HepG2 (cell line): Measurements from ENCODE around the gene TRMT2A. TPM values are rescaled to one million over a fixed set of nuclear protein-coding genes. Genes with fewer than 3 reads are reported as not detected.

Experiments used
- ARID2 ChIP-seq: sonication (generic); formaldehyde crosslinking; IDR thresholded peaks from 2 replicates; pipeline ENCODE4 v1.8.1; 2022; ENCODE audit warnings: mild to moderate bottlenecking, missing genetic modification reagents, borderline replicate concordance
- GPN1 ChIP-seq: sonication (generic); formaldehyde crosslinking; IDR thresholded peaks from 2 replicates; pipeline ENCODE4 v1.5.1; 2020; ENCODE audit warnings: missing genetic modification reagents, borderline replicate concordance
- PAWR ChIP-seq: sonication (generic); formaldehyde crosslinking; IDR thresholded peaks from 2 replicates; pipeline ENCODE4 v1.4.0; 2020; ENCODE audit warnings: missing genetic modification reagents, mild to moderate bottlenecking, borderline replicate concordance
- PCBP2 ChIP-seq: fragments of 200-400 bp; formaldehyde crosslinking; optimal IDR thresholded peaks from 2 replicates; pipeline ENCODE3; 2018; ENCODE audit warnings: low read length, low read depth; ENCODE audit not compliant: poor library complexity, severe bottlenecking
- PHF21A ChIP-seq: sonication (generic); formaldehyde crosslinking; IDR thresholded peaks from 2 replicates; pipeline ENCODE4 v1.5.0; 2020; ENCODE audit warnings: mild to moderate bottlenecking, missing genetic modification reagents
- TCF12 ChIP-seq, 2 experiments: fragments of 450-650 bp in 1 of 2; sonication (generic) in 1 of 2; formaldehyde crosslinking in 1 of 2; IDR thresholded peaks; 2 replicates each; pipeline versions ENCODE4 v1.6.1 to v1.8.0; 2017 to 2022; ENCODE audit warnings: antibody characterized with exemption in 1 of 2, mild to moderate bottlenecking in 1 of 2, missing genetic modification reagents in 1 of 2, moderate library complexity in 1 of 2
- ZFP36L1 ChIP-seq: sonication (generic); formaldehyde crosslinking; IDR thresholded peaks from 2 replicates; pipeline ENCODE4 v1.8.0; 2022; ENCODE audit warnings: mild to moderate bottlenecking, missing genetic modification reagents, moderate library complexity
- ZFP41 ChIP-seq: sonication (generic); formaldehyde crosslinking; IDR thresholded peaks from 2 replicates; pipeline ENCODE4 v1.4.0; 2020; ENCODE audit warnings: mild to moderate bottlenecking, missing genetic modification reagents, borderline replicate concordance
- ZNF337 ChIP-seq: sonication (generic); formaldehyde crosslinking; IDR thresholded peaks from 2 replicates; pipeline ENCODE4 v1.5.1; 2020; ENCODE audit warnings: missing genetic modification reagents, low read depth, mild to moderate bottlenecking, borderline replicate concordance
- ZNF768 ChIP-seq: sonication (generic); formaldehyde crosslinking; IDR thresholded peaks from 2 replicates; pipeline ENCODE4 v1.4.0; 2020; ENCODE audit warnings: missing genetic modification reagents
- ZNF782 ChIP-seq: sonication (generic); formaldehyde crosslinking; IDR thresholded peaks from 2 replicates; pipeline ENCODE4 v1.4.0; 2020; ENCODE audit warnings: missing genetic modification reagents, mild to moderate bottlenecking, borderline replicate concordance
- ZNF83 ChIP-seq: sonication (generic); formaldehyde crosslinking; IDR thresholded peaks from 2 replicates; pipeline ENCODE4 v1.4.0; 2020; ENCODE audit warnings: missing genetic modification reagents, mild to moderate bottlenecking, borderline replicate concordance
- polyA plus RNA-seq, 8 experiments: library from polyadenylated mRNA; depleted of rRNA in 3 of 8; stranded (reverse) in 7 of 8; unstranded in 1 of 8; fragments of >200 nt; fragmentation: Illumina TruSeq in 4 of 8; extraction: Trizol in 4 of 8; gene quantifications; 2 replicates each; pipeline versions ENCODE4 v1.2.1 to v1.2.3, GENCODE V29; 2011 to 2016; ENCODE audit warnings: low read depth in 4 of 8, missing spikeins in 1 of 8, mixed read lengths in 1 of 8; ENCODE audit not compliant: insufficient read depth in 1 of 8
- total RNA-seq, 5 experiments: library from RNA; depleted of rRNA; stranded (reverse); fragments of >200 nt; fragmentation: Illumina TruSeq; extraction: Trizol; gene quantifications; 2 replicates each; pipeline ENCODE4 v1.2.3, GENCODE V29; 2016; ENCODE audit warnings: low read depth in 1 of 5
- TF ChIP-seq, protein P1 (sequence below): IDR thresholded peaks from 2 replicates; pipeline ENCODE4 v1.6.1; 2012; ENCODE audit warnings: inconsistent platforms
- TF ChIP-seq, protein P2 (sequence below): sonication (generic); formaldehyde crosslinking; IDR thresholded peaks from 2 replicates; pipeline ENCODE4 v1.5.1; 2020; ENCODE audit warnings: missing genetic modification reagents, mild to moderate bottlenecking, borderline replicate concordance
- TF ChIP-seq, protein P3 (sequence below): sonication (generic); formaldehyde crosslinking; IDR thresholded peaks from 2 replicates; pipeline ENCODE4 v1.4.0; 2020; ENCODE audit warnings: mild to moderate bottlenecking, missing genetic modification reagents
- TF ChIP-seq, protein P4 (sequence below): sonication (generic); formaldehyde crosslinking; IDR thresholded peaks from 2 replicates; pipeline ENCODE4 v1.4.0; 2020; ENCODE audit warnings: mild to moderate bottlenecking, missing genetic modification reagents

The TRMT2A gene
- total and polyA plus RNA-seq, 2 of the 13 experiments (the other 11 are each of a cell fraction or from before 2014, with no cell fraction given) = 24.0 to 30.3 TPM

DNA sequence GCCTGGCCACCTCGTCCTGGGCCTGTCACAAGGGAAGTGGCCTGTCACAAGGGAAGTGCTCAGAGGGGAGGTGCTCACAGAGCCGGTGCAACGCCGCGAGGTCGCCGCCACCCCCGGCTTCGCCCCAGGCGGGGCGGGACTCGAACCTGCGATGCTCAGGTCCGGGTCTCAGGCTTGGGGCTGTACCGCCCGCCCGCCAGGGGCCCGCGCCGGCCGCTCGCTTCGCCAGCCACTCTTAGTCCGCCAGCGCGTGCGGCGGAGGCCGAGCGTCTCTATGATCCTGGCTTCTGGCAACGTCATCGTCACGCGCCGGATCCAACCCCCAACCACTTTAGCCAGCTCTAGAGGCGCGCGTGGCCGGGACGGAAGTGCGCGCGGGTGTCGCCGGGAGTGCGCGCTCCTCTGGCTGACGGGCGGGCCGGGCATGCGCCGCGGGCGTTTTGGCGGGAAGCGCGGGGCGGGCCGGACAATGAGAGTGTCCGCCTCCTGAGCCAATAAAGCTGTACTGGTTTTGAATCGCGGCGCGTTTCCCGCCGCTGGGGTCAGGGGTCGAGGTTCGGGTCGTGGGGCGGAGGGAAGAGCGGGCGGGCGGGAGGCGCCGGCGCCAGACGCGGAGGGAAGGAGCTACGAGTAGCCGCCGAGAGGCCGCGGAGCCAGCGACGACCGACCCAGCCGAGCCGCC lies at the start of gene TRMT2A (continued):
- TF ChIP-seq, protein P1, sequence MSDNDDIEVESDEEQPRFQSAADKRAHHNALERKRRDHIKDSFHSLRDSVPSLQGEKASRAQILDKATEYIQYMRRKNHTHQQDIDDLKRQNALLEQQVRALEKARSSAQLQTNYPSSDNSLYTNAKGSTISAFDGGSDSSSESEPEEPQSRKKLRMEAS = peak; percentile 98
- TF ChIP-seq PCBP2 (no peak), ZNF337 (CRISPR knock-in tag) (no peak), ZNF782 (CRISPR knock-in tag) (no peak), ARID2 (CRISPR knock-in tag) (peak; percentile 32; the same call in 1 of the 2 replicates), ZNF83 (CRISPR knock-in tag) (no peak), PHF21A (CRISPR knock-in tag) (peak; percentile 89), PAWR (CRISPR knock-in tag) (0 out of 2 replicates have a peak, but pooled peaks have one; percentile 71), ZNF768 (CRISPR knock-in tag) (peak; percentile 42; the same call in 1 of the 2 replicates), GPN1 (no peak), ZFP41 (no peak), TCF12 (IDR thresholded peaks at IDR 0.05) (no peak), TCF12 (CRISPR knock-in tag; IDR thresholded peaks at IDR 0.05) (peak; percentile 87), ZFP36L1 (CRISPR knock-in tag) (peak; percentile 82)
- TF ChIP-seq, protein P2, sequence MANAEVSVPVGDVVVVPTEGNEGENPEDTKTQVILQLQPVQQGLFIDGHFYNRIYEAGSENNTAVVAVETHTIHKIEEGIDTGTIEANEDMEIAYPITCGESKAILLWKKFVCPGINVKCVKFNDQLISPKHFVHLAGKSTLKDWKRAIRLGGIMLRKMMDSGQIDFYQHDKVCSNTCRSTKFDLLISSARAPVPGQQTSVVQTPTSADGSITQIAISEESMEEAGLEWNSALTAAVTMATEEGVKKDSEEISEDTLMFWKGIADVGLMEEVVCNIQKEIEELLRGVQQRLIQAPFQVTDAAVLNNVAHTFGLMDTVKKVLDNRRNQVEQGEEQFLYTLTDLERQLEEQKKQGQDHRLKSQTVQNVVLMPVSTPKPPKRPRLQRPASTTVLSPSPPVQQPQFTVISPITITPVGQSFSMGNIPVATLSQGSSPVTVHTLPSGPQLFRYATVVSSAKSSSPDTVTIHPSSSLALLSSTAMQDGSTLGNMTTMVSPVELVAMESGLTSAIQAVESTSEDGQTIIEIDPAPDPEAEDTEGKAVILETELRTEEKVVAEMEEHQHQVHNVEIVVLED = peak; percentile 96
- TF ChIP-seq, protein P3, sequence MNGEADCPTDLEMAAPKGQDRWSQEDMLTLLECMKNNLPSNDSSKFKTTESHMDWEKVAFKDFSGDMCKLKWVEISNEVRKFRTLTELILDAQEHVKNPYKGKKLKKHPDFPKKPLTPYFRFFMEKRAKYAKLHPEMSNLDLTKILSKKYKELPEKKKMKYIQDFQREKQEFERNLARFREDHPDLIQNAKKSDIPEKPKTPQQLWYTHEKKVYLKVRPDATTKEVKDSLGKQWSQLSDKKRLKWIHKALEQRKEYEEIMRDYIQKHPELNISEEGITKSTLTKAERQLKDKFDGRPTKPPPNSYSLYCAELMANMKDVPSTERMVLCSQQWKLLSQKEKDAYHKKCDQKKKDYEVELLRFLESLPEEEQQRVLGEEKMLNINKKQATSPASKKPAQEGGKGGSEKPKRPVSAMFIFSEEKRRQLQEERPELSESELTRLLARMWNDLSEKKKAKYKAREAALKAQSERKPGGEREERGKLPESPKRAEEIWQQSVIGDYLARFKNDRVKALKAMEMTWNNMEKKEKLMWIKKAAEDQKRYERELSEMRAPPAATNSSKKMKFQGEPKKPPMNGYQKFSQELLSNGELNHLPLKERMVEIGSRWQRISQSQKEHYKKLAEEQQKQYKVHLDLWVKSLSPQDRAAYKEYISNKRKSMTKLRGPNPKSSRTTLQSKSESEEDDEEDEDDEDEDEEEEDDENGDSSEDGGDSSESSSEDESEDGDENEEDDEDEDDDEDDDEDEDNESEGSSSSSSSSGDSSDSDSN (CRISPR knock-in tag) = peak; percentile 83
- TF ChIP-seq, protein P4, sequence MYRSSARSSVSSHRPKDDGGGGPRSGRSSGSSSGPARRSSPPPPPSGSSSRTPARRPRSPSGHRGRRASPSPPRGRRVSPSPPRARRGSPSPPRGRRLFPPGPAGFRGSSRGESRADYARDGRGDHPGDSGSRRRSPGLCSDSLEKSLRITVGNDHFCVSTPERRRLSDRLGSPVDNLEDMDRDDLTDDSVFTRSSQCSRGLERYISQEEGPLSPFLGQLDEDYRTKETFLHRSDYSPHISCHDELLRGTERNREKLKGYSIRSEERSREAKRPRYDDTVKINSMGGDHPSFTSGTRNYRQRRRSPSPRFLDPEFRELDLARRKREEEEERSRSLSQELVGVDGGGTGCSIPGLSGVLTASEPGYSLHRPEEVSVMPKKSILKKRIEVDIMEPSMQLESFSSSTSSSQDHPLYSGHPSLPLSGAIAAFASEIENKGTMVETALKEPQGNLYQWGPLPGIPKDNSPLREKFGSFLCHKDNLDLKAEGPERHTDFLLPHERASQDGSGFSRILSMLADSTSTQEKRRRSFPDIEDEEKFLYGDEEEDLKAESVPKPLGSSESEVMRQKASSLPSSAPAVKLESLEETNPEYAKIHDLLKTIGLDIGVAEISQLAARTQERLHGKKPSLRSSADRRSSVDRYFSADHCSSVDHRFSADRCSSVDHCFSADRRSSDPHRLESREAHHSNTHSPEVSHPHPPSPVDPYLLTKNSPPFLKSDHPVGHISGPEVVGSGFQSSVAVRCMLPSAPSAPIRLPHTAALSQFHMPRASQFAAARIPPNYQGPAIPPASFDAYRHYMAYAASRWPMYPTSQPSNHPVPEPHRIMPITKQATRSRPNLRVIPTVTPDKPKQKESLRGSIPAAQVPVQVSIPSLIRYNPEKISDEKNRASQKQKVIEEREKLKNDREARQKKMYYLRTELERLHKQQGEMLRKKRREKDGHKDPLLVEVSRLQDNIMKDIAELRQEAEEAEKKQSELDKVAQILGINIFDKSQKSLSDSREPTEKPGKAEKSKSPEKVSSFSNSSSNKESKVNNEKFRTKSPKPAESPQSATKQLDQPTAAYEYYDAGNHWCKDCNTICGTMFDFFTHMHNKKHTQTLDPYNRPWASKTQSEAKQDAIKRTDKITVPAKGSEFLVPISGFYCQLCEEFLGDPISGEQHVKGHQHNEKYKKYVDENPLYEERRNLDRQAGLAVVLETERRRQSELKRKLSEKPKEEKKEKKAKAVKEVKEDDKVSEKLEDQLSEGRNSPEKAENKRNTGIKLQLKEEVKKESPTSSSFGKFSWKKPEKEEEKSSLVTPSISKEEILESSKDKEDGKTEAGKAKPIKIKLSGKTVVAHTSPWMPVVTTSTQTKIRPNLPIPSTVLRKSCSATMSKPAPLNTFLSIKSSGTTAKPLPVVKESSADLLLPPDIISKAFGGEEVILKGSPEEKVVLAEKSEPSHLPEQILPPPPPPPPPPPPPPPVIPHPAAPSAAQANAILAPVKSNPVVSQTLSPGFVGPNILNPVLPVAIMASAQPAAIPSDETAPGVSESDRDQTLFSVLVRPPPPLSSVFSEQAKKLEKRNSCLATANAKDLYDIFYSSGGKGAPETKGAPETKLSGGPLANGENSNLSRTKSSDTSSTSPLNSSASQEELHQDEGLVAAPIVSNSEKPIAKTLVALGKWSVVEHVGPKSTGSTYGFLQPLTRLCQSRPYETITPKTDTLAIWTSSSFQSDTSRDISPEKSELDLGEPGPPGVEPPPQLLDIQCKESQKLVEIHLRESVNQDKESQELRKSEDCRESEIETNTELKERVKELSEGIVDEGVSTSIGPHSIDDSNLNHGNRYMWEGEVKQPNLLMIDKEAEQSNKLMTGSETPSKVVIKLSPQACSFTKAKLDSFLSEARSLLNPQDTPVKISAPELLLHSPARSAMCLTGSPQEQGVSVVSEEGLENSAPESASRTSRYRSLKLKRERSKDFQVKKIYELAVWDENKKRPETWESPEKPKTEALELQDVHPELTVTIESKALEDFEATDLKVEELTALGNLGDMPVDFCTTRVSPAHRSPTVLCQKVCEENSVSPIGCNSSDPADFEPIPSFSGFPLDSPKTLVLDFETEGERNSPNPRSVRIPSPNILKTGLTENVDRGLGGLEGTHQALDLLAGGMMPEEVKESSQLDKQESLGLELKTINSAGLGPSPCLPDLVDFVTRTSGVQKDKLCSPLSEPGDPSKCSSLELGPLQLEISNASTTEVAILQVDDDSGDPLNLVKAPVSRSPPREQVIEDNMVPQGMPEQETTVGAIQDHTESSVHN (CRISPR knock-in tag) = no peak
